ENCODE results near the gene AMPD2.
"Not testable (repeated sequence)": the region's sequence is repeated elsewhere in the genome, so short reads cannot be mapped to it uniquely, and the experiment has no call there.

The AMPD2 gene

GRCh38 chr1:109676683-109677381 is 57.2 kb downstream of the AMPD2 start:
- DNase-seq (ENCODE audit: low read depth in 4 of 4, low spot score in 1 of 4): not testable (repeated sequence)

GRCh38 chr1:109677459-109677858 is 57.8 kb downstream of the AMPD2 start:
- DNase-seq (ENCODE audit: low read depth in 4 of 4, low spot score in 1 of 4): no peak

GRCh38 chr1:109678637-109679036 is 59.0 kb downstream of the AMPD2 start:
- not testable (repeated sequence) for DNase-seq (ENCODE audit: low read depth in 4 of 4, low spot score in 1 of 4)
